IPS-18a (cell line): ENCODE data around the gene ITGA3.

ENCODE experiments used
- H3K27ac ChIP-seq: one replicate; pipeline ENCODE4 v1.5.1; 2013; ENCODE audit warnings: low read length
- H3K27me3 ChIP-seq: one replicate; pipeline ENCODE4 v1.6.1; 2013; ENCODE audit warnings: mild to moderate bottlenecking, low read length; ENCODE audit not compliant: control insufficient read depth, insufficient read depth
- H3K36me3 ChIP-seq: one replicate; pipeline ENCODE4 v1.6.1; 2013; ENCODE audit warnings: low read depth, low read length; ENCODE audit not compliant: control insufficient read depth
- H3K4me1 ChIP-seq: one replicate; pipeline ENCODE4 v1.6.1; 2013; ENCODE audit warnings: low read depth, low read length; ENCODE audit not compliant: control insufficient read depth
- H3K4me3 ChIP-seq: one replicate; pipeline ENCODE4 v1.5.1; 2013; ENCODE audit warnings: low read length
- H3K9ac ChIP-seq: one replicate; pipeline ENCODE4 v1.6.1; 2013; ENCODE audit warnings: mild to moderate bottlenecking, low read length, moderate library complexity
- H3K9me3 ChIP-seq: one replicate; pipeline ENCODE4 v1.6.1; 2013; ENCODE audit warnings: low read depth, low read length; ENCODE audit not compliant: control insufficient read depth

Gene ITGA3

DNA sequence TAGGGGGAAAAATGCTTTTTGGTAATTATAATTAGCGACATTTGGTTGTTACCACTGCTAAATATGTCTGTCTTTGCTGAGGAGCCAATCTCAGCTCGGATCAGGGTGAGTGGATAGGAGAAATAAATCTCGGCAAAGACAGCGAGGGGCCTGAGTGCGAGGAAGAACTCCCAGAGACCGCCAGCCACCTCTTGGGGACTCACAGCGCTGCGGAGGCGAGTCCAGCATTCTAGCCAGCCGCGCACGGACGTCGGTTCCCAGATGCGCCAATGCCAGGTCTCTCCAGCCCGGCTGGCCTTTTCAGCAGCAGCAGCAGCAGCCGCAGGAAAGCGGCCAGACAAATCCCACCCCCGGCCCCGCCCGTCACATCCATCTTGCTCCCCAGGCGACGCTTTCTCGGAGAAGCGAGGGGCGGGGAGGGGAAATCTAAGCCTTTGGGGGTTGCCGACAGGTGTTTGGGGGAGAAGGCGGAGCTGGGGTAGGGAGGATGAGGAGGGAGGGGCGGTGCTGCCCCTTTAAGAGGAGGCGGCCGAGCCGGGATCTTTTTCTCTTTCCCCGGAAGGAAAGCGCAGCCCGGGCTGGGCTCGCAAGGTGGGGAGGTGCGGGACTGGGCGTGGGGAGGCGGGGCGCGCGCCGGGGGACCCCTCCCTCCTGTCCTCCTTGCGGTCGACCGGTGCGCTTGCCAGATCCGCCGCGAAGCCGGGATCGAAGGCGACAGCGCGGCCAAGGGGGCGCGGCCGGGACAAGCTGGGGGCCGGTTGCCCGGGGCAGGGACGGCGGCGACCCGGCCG is at the start of gene ITGA3:
Gene ITGA3 (plus strand): TSS at position 685 of the 791 bp plus-strand sequence. CDS start 330 bp downstream, outside the sequence.
- no peaks in the 10 kb centered on the region for H3K9me3 ChIP-seq
- H3K4me3 ChIP-seq, result peak within 1 kb of the TSS; percentile 80
- H3K4me1 ChIP-seq, result peaks cover 18% of the 10 kb centered on the region
- H3K36me3 ChIP-seq, result no peaks in the 10 kb centered on the region
- peaks cover 39% of the 10 kb centered on the region for H3K27me3 ChIP-seq
- no peak within 1 kb of the TSS for H3K27ac ChIP-seq
- peak within 1 kb of the TSS; percentile 12 for H3K9ac ChIP-seq

DNA sequence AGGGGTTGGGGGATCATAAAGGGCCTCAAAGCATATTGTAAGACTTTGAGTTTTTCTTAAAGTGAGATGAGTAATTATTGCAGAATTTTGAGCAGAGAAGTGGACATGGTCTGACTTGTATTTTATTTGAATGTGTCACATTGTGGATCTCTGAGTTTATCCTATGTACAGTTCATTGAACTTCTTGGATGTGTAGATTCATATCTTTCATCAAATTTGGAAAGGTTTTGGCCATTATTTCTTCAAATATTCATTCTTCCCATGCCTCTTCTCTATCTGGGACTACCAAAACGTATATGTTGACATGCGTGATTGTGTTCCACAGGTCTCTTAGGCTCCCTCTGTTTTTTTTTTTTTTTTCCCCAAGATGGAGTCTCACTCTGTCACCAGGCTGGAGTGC is 46.6 kb upstream of the ITGA3 start:
- no peaks in the 10 kb centered on the region for H3K36me3 ChIP-seq
- no peak overlapping the region for H3K27ac ChIP-seq

GRCh38 chr17:50013079-50013478 is 42.8 kb upstream of the ITGA3 start:
- Histone ChIP-seq H3K4me1 (no peaks in the 10 kb centered on the region), H3K36me3 (no peaks in the 10 kb centered on the region), H3K4me3 (no peak overlapping the region), H3K27ac (no peak overlapping the region), H3K9me3 (peaks cover 4% of the 10 kb centered on the region), H3K27me3 (no peaks in the 10 kb centered on the region), H3K9ac (no peak overlapping the region)

More for the DNA sequence above, 46.6 kb upstream of the ITGA3 start:
- H3K4me3 ChIP-seq, result no peak overlapping the region
- no peaks in the 10 kb centered on the region for H3K9me3 ChIP-seq
- no peak overlapping the region for H3K9ac ChIP-seq
- H3K27me3 ChIP-seq, result no peaks in the 10 kb centered on the region
- no peaks in the 10 kb centered on the region for H3K4me1 ChIP-seq

DNA sequence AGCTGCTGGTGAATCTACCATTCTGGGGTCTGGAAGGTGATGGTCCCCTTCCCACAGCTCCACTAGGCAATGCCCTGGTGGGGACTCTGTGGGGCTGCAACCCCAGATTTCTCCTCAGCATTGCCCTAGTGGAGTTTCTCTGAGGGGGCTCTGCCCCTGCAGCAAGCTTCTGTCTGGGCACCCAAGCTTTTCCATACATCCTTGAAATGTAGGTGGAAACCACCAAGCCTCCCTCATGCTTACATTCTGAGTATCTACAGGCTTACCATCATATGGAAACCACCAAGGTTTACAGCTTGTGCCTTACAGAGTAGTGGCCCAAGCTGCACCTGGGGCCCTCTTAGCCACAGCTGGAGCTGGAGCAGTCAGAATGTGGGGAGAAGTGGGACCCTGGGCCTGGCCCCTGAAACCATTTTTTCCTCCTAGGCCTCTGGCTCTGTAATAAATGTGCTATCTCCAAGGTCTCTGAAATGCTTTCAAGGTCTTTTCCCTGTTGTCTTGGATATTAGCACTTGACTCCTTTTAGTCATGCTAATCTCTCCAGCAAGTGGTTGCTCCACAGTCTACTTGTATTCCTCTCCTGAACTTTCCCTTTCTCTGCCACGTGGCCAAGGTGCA is 41.3 kb upstream of the ITGA3 start:
- Histone ChIP-seq H3K36me3 (no peaks in the 10 kb centered on the region), H3K9ac (no peak overlapping the region)

GRCh38 chr17:50015146-50015545 is 40.8 kb upstream of the ITGA3 start:
- Histone ChIP-seq H3K27me3 (no peaks in the 10 kb centered on the region), H3K36me3 (no peaks in the 10 kb centered on the region), H3K4me1 (no peaks in the 10 kb centered on the region), H3K9me3 (peaks cover 4% of the 10 kb centered on the region), H3K27ac (no peak overlapping the region), H3K4me3 (no peak overlapping the region), H3K9ac (no peak overlapping the region)

More for the DNA sequence above, 41.3 kb upstream of the ITGA3 start:
- Histone ChIP-seq H3K4me3 (no peak overlapping the region), H3K4me1 (no peaks in the 10 kb centered on the region), H3K9me3 (peaks cover 4% of the 10 kb centered on the region), H3K27ac (no peak overlapping the region), H3K27me3 (no peaks in the 10 kb centered on the region)

GRCh38 chr17:50018909-50019308 is 37.0 kb upstream of the ITGA3 start:
- Histone ChIP-seq H3K27ac (no peak overlapping the region), H3K36me3 (no peaks in the 10 kb centered on the region), H3K27me3 (no peaks in the 10 kb centered on the region), H3K4me1 (no peaks in the 10 kb centered on the region), H3K4me3 (no peak overlapping the region), H3K9me3 (peaks cover 4% of the 10 kb centered on the region), H3K9ac (no peak overlapping the region)

GRCh38 chr17:50020841-50021599 is 34.9 kb upstream of the ITGA3 start:
- Histone ChIP-seq H3K4me1 (no peaks in the 10 kb centered on the region), H3K9ac (no peak overlapping the region), H3K4me3 (no peak overlapping the region), H3K27ac (no peak overlapping the region), H3K36me3 (no peaks in the 10 kb centered on the region), H3K9me3 (peaks cover 7% of the 10 kb centered on the region), H3K27me3 (no peaks in the 10 kb centered on the region)

DNA sequence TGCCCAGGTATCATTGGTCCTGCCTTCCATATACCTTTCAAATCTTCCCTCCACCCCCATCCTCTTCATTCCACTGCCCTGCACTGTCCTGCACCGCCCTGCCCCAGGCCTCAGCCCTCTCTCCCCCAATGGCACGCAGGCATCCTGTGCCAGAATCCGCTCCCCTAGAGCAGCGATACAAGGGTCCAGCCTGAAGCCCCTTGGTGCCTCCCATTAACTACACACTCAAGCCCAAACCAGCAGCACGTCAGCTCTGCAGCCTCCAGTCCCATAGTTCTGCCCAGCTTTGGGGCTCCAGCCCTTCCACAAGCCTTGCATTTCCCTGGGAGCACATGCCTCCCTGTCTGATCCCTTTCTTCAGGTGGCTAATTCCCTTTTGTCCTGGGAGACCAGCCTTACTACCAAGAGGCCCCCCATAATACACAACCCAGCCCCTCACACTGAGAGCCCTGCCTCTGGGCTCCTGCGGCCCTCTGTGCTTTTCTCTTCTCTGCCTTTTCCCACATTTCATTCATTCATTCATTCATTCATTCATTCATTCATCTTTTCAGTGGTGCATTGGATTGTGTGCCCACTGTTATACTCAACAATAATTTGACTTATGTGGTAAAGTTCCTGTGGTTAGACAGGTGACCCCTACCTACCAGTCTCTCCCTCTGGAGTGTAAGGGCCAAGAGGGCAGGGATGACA is 34.1 kb upstream of the ITGA3 start:
- Histone ChIP-seq H3K9ac (no peak overlapping the region), H3K27me3 (no peaks in the 10 kb centered on the region), H3K27ac (no peak overlapping the region), H3K4me1 (no peaks in the 10 kb centered on the region), H3K36me3 (no peaks in the 10 kb centered on the region), H3K4me3 (no peak overlapping the region), H3K9me3 (peaks cover 7% of the 10 kb centered on the region)

- no peak overlapping the region for H3K9ac ChIP-seq
- H3K9me3 ChIP-seq, result peaks cover 7% of the 10 kb centered on the region
- H3K36me3 ChIP-seq, result no peaks in the 10 kb centered on the region
- no peak overlapping the region for H3K27ac ChIP-seq
- no peak overlapping the region for H3K4me3 ChIP-seq
- H3K27me3 ChIP-seq, result peaks cover 3% of the 10 kb centered on the region
- H3K4me1 ChIP-seq, result peaks cover 2% of the 10 kb centered on the region
Measured at GRCh38 chr17:50022463-50023130, 33.3 kb upstream of the ITGA3 start.

- H3K9me3 ChIP-seq, result peaks cover 7% of the 10 kb centered on the region
- no peak overlapping the region for H3K9ac ChIP-seq
- H3K4me1 ChIP-seq, result peaks cover 10% of the 10 kb centered on the region
- H3K27ac ChIP-seq, result no peak overlapping the region
- peaks cover 4% of the 10 kb centered on the region for H3K27me3 ChIP-seq
- H3K36me3 ChIP-seq, result no peaks in the 10 kb centered on the region
- H3K4me3 ChIP-seq, result no peak overlapping the region
Measured at GRCh38 chr17:50023520-50023919, 32.4 kb upstream of the ITGA3 start.

- Histone ChIP-seq H3K9ac (no peak overlapping the region), H3K9me3 (peaks cover 7% of the 10 kb centered on the region), H3K36me3 (no peaks in the 10 kb centered on the region), H3K27me3 (peaks cover 4% of the 10 kb centered on the region), H3K4me1 (peaks cover 14% of the 10 kb centered on the region), H3K27ac (no peak overlapping the region), H3K4me3 (no peak overlapping the region)
Measured at GRCh38 chr17:50024808-50025207, 31.1 kb upstream of the ITGA3 start.
